GM06990 (cell line): ENCODE data around the gene CFAP92.

Source experiments
- DNase-seq: peaks from one replicate; pipeline ENCODE4 v3.0.0-alpha.2; 2011; ENCODE audit not compliant: insufficient read length; ENCODE audit errors: extremely low read depth
- H3K27me3 ChIP-seq: replicated peaks from 2 replicates; pipeline ENCODE4 v1.6.0; 2011; ENCODE audit warnings: low read length; ENCODE audit not compliant: control insufficient read depth, insufficient read depth
- H3K36me3 ChIP-seq: 2 replicates; pipeline ENCODE4 v1.5.1; 2011; ENCODE audit warnings: low read length; ENCODE audit not compliant: control insufficient read depth, insufficient read depth
- H3K4me3 ChIP-seq: replicated peaks from 2 replicates; pipeline ENCODE4 v1.5.1; 2011; ENCODE audit warnings: low read depth, mild to moderate bottlenecking, control low read depth, low read length
- CTCF ChIP-seq: IDR thresholded peaks from 2 replicates; pipeline ENCODE4 v1.5.1; 2011; ENCODE audit warnings: low read length, control low read depth, mild to moderate bottlenecking, inconsistent platforms; ENCODE audit not compliant: insufficient read depth, poor library complexity, severe bottlenecking

Gene CFAP92

GRCh38 chr3:129015388-129016105 lies 21.7 kb upstream of the CFAP92 start:
- TF ChIP-seq CTCF = no peak
- DNase-seq = no peak
- Histone ChIP-seq H3K36me3 (no peaks in the 10 kb centered on the region), H3K4me3 (no peak overlapping the region), H3K27me3 (no peaks in the 10 kb centered on the region)

- no peak for TF ChIP-seq CTCF
- no peak overlapping the region for H3K4me3 ChIP-seq
- no peak for DNase-seq
- H3K27me3 ChIP-seq = no peaks in the 10 kb centered on the region
- no peaks in the 10 kb centered on the region for H3K36me3 ChIP-seq
Measured at GRCh38 chr3:129014793-129015345, 21.0 kb upstream of the CFAP92 start.

GRCh38 chr3:129014148-129014547 lies 20.3 kb upstream of the CFAP92 start:
- no peak for TF ChIP-seq CTCF

GRCh38 chr3:129013491-129013891 lies 19.6 kb upstream of the CFAP92 start:
- DNase-seq = no peak
- no peak for TF ChIP-seq CTCF
- Histone ChIP-seq H3K36me3 (no peaks in the 10 kb centered on the region), H3K27me3 (no peaks in the 10 kb centered on the region), H3K4me3 (no peak overlapping the region)

More at GRCh38 chr3:129014148-129014547, 20.3 kb upstream of the CFAP92 start:
- Histone ChIP-seq H3K36me3 (no peaks in the 10 kb centered on the region), H3K4me3 (no peak overlapping the region), H3K27me3 (no peaks in the 10 kb centered on the region)
- DNase-seq = no peak

GRCh38 chr3:129010310-129010956 lies 16.6 kb upstream of the CFAP92 start:
- no peak for DNase-seq
- Histone ChIP-seq H3K27me3 (no peaks in the 10 kb centered on the region), H3K36me3 (no peaks in the 10 kb centered on the region), H3K4me3 (no peak overlapping the region)
- TF ChIP-seq CTCF = no peak
